ENCODE measurements around the gene PHACTR3. TPM values are rescaled to one million over a fixed set of nuclear protein-coding genes. Genes with fewer than 3 reads are reported as not detected.

The PHACTR3 gene
- total and polyA plus RNA-seq, 10 donors: 1.4 to 15.0 (median 8.6) TPM

DNA sequence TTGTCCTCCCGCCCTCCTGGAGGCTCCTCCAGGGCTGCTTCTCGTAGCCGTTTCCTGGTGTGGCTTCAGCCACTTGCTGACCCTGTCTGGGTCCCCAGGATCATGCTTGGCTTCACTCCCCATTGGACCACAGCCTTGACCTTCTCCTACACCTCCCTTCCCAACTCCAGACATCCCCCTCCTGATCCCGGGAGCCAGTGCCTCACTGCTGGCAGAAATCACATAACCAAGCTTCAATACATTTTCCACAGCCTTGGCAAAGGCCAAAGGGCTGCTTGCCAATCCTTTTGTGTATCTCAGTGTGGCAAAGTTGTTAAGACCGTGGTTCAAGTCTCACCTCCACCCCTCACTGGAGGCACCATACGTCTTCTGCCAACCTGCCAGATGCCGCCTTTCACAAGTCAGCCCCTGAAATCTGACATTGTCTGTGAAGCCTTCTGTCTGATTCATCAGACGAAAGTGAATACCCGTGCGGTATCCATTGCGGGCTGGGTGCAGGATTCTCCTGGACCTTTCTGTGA is 60.1 kb downstream of the PHACTR3 start:
- H3K4me1 ChIP-seq: no peaks in the 10 kb centered on the region
- peaks cover 0 to 7% (median 2%) of the 10 kb centered on the region in 8 donors for H3K9me3 ChIP-seq
- peaks cover 0 to 30% (median 0%) of the 10 kb centered on the region in 7 donors for H3K27me3 ChIP-seq (replicated peaks in 1 of 7)
- no peaks in the 10 kb centered on the region for H3K36me3 ChIP-seq
- WGBS, 5 donors: 75 to 82% (median 78%) methylated on average over 11 of the region's 11 CpGs
- no peak overlapping the region for H3K4me3 ChIP-seq
- intact Hi-C loops (cut with DNase I; ENCODE audit: low total_unique reads): no loop called here
- DNase-seq: peak; percentile 54
- H3K27ac ChIP-seq: no peak overlapping the region
- TF ChIP-seq POLR2A (IDR thresholded peaks at IDR 0.05) (no peak), POLR2AphosphoS5 (IDR thresholded peaks at IDR 0.05) (no peak)
- TF ChIP-seq, protein P1, sequence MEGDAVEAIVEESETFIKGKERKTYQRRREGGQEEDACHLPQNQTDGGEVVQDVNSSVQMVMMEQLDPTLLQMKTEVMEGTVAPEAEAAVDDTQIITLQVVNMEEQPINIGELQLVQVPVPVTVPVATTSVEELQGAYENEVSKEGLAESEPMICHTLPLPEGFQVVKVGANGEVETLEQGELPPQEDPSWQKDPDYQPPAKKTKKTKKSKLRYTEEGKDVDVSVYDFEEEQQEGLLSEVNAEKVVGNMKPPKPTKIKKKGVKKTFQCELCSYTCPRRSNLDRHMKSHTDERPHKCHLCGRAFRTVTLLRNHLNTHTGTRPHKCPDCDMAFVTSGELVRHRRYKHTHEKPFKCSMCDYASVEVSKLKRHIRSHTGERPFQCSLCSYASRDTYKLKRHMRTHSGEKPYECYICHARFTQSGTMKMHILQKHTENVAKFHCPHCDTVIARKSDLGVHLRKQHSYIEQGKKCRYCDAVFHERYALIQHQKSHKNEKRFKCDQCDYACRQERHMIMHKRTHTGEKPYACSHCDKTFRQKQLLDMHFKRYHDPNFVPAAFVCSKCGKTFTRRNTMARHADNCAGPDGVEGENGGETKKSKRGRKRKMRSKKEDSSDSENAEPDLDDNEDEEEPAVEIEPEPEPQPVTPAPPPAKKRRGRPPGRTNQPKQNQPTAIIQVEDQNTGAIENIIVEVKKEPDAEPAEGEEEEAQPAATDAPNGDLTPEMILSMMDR (IDR thresholded peaks at IDR 0.05 in 8 of 11, conservative IDR thresholded peaks at IDR 0.05 in 3 of 11): no peak

DNA sequence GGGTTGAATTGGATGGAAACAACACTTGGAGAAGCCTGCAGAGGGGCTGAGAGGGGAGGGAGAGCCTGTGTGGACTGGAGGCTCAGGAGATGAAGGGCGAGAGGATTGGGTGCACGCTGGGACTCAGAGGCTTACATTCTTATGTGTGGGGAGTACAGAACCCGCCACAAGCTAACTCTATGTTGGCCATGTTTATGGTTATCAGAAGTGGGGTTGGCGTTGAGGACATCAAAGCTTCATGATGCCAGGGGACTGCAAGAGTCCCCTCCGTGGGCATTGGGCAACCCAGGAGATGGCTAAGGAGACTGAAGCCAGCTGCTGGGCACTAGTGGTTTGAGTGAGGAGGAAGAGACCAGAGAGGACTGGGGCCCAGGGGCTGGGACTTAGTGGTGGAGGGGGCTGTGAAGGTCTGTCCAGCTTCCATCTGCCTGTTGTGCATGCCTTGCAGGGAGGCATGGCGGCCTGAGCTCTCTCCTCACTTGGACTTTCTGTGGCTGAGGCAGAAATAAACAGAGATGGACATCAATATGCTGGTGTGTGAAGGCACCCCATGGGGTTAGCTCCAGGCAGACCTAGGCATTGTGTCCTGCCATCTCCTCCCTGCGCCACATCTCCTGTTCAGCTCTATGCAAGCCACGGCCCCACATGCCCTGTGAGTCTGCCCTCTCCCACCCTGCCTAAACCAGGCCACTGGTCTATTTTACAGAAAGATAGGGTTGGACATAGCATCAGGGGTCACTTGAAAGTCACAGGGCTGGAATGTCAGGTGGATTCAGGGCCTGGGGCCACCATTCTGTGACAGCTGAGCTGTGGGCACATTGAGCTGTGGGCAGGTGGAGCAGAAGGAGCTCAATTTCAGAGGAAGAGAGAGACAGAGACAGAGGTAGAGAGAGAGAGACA is 61.6 kb downstream of the PHACTR3 start:
- H3K27me3 ChIP-seq (replicated peaks in 1 of 7): peaks cover 0 to 30% (median 0%) of the 10 kb centered on the region in 7 donors
- 76 to 89% (median 86%) methylated on average over 8 of the region's 8 CpGs for WGBS, 5 donors

DNA sequence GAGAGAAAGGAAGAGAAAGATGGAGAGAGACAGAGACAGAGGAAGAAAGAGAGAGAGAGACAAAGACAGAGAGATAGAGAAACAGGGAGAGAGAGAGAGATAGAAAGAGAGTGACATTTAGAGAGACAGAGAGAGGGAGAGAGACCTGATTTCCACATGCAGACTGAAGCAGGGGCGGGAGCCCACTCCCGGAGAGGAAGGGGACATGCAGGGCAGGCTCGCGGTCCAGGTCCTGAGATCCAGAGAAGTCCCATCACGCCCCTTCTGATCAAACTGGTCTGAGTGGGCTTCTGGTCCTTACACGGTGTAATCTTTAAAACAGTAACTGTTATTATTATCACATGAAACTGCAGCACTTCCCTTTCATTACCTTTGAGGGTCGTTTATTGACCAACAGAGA is 62.2 kb downstream of the PHACTR3 start:
- H3K27ac ChIP-seq: no peak overlapping the region
- DNase-seq: no peak
- H3K4me1 ChIP-seq: no peaks in the 10 kb centered on the region
- peaks cover 0 to 27% (median 0%) of the 10 kb centered on the region in 7 donors for H3K27me3 ChIP-seq (replicated peaks in 1 of 7)
- no peak overlapping the region for H3K4me3 ChIP-seq
- TF ChIP-seq POLR2AphosphoS5 (IDR thresholded peaks at IDR 0.05) (no peak), POLR2A (IDR thresholded peaks at IDR 0.05) (no peak)
- TF ChIP-seq, protein P1 (IDR thresholded peaks at IDR 0.05 in 8 of 11, conservative IDR thresholded peaks at IDR 0.05 in 3 of 11): no peak
- no peaks in the 10 kb centered on the region for H3K9me3 ChIP-seq
- WGBS, 5 donors: 73 to 86% (median 77%) methylated on average over 7 of the region's 7 CpGs
- H3K36me3 ChIP-seq: no peaks in the 10 kb centered on the region
- intact Hi-C loops (cut with DNase I; ENCODE audit: low total_unique reads): no loop called here

More for the DNA sequence above, 61.6 kb downstream of the PHACTR3 start:
- Histone ChIP-seq H3K36me3 (no peaks in the 10 kb centered on the region), H3K9me3 (no peaks in the 10 kb centered on the region), H3K4me3 (no peak overlapping the region), H3K4me1 (no peaks in the 10 kb centered on the region), H3K27ac (no peak overlapping the region)
- no peak for TF ChIP-seq POLR2AphosphoS5 (IDR thresholded peaks at IDR 0.05)
- no peak for TF ChIP-seq POLR2A (IDR thresholded peaks at IDR 0.05)
- TF ChIP-seq, protein P1 (IDR thresholded peaks at IDR 0.05 in 8 of 11, conservative IDR thresholded peaks at IDR 0.05 in 3 of 11): no peak
- no peak for DNase-seq
- intact Hi-C loops (cut with DNase I; ENCODE audit: low total_unique reads): no loop called here

DNA sequence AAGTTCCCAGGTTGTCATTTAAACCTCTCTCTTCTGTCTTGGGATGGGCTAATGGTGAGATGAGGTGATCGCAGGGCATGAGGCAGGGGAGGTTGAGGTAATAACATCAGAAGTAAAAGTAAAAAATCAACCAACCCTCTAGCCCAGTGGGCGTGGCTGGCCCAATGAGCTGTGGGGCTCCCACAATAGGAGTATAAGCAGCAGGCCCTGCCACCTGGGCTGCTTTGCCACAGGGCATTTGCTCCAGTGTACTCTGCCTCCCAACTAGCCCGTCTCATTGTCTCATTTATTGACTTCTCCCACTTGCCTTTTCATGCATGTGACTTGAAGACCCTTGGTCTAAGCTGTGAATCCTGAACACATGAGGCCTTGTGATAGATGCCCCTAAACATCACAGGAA is 62.8 kb downstream of the PHACTR3 start:
- 69 to 86% (median 77%) methylated on average over 3 of the region's 3 CpGs for WGBS, 5 donors
- H3K9me3 ChIP-seq: no peaks in the 10 kb centered on the region
- intact Hi-C loops (cut with DNase I; ENCODE audit: low total_unique reads): no loop called here
- TF ChIP-seq POLR2A (IDR thresholded peaks at IDR 0.05): no peak
- TF ChIP-seq, protein P1 (IDR thresholded peaks at IDR 0.05 in 8 of 11, conservative IDR thresholded peaks at IDR 0.05 in 3 of 11): no peak
- no peak for TF ChIP-seq POLR2AphosphoS5 (IDR thresholded peaks at IDR 0.05)
- no peaks in the 10 kb centered on the region for H3K36me3 ChIP-seq
- no peaks in the 10 kb centered on the region for H3K4me1 ChIP-seq
- no peak overlapping the region for H3K27ac ChIP-seq
- no peak for DNase-seq
- peaks cover 0 to 22% (median 0%) of the 10 kb centered on the region in 7 donors for H3K27me3 ChIP-seq (replicated peaks in 1 of 7)
- no peak overlapping the region for H3K4me3 ChIP-seq

Data from spleen (tissue), 11 donors.